Suprapubic skin (tissue), 4 donors: Measurements from ENCODE around the gene CAVIN3. TPM values are rescaled to one million over a fixed set of nuclear protein-coding genes. Genes with fewer than 3 reads are reported as not detected.

Experiments
- DNase-seq, 2 donors: peaks; one replicate each; pipeline ENCODE4 v3.0.0-alpha.2; 2019; ENCODE audit warnings: low spot score in 2 of 2
- H3K27ac ChIP-seq: fragments of 200-600 bp; sonication (generic); one replicate; pipeline ENCODE4 v1.5.1; 2019
- H3K27me3 ChIP-seq: fragments of 200-600 bp; sonication (generic); one replicate; pipeline ENCODE4 v1.5.1; 2019
- H3K36me3 ChIP-seq: fragments of 200-600 bp; sonication (generic); one replicate; pipeline ENCODE4 v1.5.1; 2019
- H3K4me1 ChIP-seq: fragments of 200-600 bp; sonication (generic); one replicate; pipeline ENCODE4 v1.5.1; 2019
- H3K4me3 ChIP-seq: fragments of 200-600 bp; sonication (generic); one replicate; pipeline ENCODE4 v1.5.1; 2019; ENCODE audit warnings: mild to moderate bottlenecking
- H3K9me3 ChIP-seq: fragments of 200-600 bp; sonication (generic); one replicate; pipeline ENCODE4 v1.5.1; 2019
- EP300 ChIP-seq: sonication (generic); formaldehyde crosslinking; IDR thresholded peaks from one replicate; pipeline ENCODE4 v1.6.1; 2017; ENCODE audit warnings: antibody characterized with exemption
- POLR2A ChIP-seq, 2 donors: fragments of 450-650 bp; IDR thresholded peaks; one replicate each; pipeline ENCODE4 v1.6.1; 2017; ENCODE audit warnings: antibody characterized with exemption in 2 of 2, mild to moderate bottlenecking in 2 of 2, moderate library complexity in 2 of 2
- POLR2AphosphoS5 ChIP-seq, 3 donors: sonication (generic); formaldehyde crosslinking; IDR thresholded peaks; one replicate each; pipeline ENCODE4 v1.6.1; 2017; ENCODE audit warnings: antibody characterized with exemption in 3 of 3
- WGBS: methylation state at CpG from one replicate; pipeline ENCODE4 v1.1.5; 2018; 5-methylcytosine and 5-hydroxymethylcytosine counted together
- total RNA-seq, 4 donors: library from RNA; depleted of rRNA; stranded (reverse); fragments of >200 nt; gene quantifications; one replicate each; pipeline ENCODE4 v1.1.0, GENCODE V29; 2016
- TF ChIP-seq, protein P1 (sequence below), 2 donors: fragments of 200-600 bp in 1 of 2; fragments of 450-650 bp in 1 of 2; sonication (generic) in 1 of 2; IDR thresholded peaks; one replicate each; pipeline ENCODE4 v1.5.1; 2016 to 2019; ENCODE audit warnings: antibody characterized with exemption in 2 of 2, mild to moderate bottlenecking in 1 of 2, moderate library complexity in 1 of 2

Gene CAVIN3
- total RNA-seq, 4 donors from 2014 or later, result 28.1 to 51.6 (median 36.7) TPM

DNA sequence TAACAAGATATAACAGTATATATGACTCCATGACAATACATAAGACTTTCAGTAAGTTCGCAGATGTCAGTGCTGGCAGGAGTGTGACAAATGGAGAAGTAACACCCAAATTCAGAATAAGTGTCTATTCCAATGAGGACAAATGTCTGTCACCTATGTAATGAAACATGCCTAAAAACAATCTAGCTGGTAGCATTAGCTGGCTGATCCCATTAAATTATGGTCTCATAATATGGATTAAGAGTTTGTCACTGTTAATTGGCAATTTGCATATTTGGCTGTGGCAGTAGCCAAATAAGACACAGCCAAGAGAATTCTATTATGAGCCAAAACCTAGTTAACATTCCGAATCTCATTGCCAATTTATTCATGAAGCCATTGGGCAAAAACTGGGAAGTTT, 30.2 kb upstream of the CAVIN3 start:
- no peak for TF ChIP-seq POLR2AphosphoS5 (IDR thresholded peaks at IDR 0.05)
- TF ChIP-seq EP300, result no peak
- WGBS, result 50% methylated on average over 2 of the region's 2 CpGs
- no peaks in the 10 kb centered on the region for H3K27me3 ChIP-seq
- H3K36me3 ChIP-seq, result no peaks in the 10 kb centered on the region
- H3K4me1 ChIP-seq, result no peaks in the 10 kb centered on the region
- DNase-seq, result no peak
- H3K4me3 ChIP-seq, result no peak overlapping the region
- no peaks in the 10 kb centered on the region for H3K9me3 ChIP-seq
- H3K27ac ChIP-seq, result no peak overlapping the region

DNA sequence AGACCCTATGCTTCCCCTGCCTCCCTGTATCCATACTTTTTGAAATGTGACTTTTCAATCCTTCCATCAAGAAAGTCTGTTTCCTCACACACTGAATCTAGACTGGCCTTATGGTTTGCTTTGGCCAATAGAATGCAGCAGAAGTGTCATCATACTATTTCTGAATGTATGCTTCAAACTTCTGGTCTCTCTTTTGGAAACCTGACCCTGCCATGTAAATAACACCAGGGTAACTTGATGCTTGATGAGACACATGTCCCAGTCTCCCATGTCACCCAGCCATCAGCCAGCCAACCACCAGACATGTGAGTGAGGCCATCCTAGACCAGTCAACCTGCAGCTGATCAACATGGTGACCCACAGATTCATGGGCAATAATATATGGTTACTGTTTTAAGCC, 29.7 kb upstream of the CAVIN3 start:
- Histone ChIP-seq H3K27ac (no peak overlapping the region), H3K27me3 (no peaks in the 10 kb centered on the region), H3K4me3 (no peak overlapping the region)

DNA sequence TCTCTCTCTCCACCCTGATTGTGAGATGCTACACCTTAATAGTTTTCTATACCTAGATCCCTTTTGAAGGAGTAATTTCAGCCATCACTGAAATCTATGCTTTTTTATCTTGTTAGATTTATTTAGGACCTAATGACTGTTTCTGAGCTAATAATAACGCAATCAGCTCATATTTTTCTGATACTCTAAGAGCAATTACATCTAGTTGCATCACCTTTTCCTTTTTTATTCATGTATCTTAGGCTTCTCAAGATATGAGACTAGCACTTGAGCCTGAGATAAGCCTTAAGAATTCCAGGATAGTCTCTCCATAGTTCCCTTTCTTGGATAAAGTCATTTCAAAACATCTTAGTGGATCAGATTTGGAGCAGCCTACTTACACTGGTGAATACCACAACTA, 25.1 kb upstream of the CAVIN3 start:
- TF ChIP-seq, protein P1, sequence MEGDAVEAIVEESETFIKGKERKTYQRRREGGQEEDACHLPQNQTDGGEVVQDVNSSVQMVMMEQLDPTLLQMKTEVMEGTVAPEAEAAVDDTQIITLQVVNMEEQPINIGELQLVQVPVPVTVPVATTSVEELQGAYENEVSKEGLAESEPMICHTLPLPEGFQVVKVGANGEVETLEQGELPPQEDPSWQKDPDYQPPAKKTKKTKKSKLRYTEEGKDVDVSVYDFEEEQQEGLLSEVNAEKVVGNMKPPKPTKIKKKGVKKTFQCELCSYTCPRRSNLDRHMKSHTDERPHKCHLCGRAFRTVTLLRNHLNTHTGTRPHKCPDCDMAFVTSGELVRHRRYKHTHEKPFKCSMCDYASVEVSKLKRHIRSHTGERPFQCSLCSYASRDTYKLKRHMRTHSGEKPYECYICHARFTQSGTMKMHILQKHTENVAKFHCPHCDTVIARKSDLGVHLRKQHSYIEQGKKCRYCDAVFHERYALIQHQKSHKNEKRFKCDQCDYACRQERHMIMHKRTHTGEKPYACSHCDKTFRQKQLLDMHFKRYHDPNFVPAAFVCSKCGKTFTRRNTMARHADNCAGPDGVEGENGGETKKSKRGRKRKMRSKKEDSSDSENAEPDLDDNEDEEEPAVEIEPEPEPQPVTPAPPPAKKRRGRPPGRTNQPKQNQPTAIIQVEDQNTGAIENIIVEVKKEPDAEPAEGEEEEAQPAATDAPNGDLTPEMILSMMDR (IDR thresholded peaks at IDR 0.05), result no peak
- TF ChIP-seq EP300 (no peak), POLR2A (IDR thresholded peaks at IDR 0.05) (no peak), POLR2AphosphoS5 (IDR thresholded peaks at IDR 0.05) (no peak)
- H3K9me3 ChIP-seq, result no peaks in the 10 kb centered on the region
- no peak overlapping the region for H3K4me3 ChIP-seq
- no peaks in the 10 kb centered on the region for H3K36me3 ChIP-seq
- no peak overlapping the region for H3K27ac ChIP-seq
- H3K27me3 ChIP-seq, result no peaks in the 10 kb centered on the region
- no peaks in the 10 kb centered on the region for H3K4me1 ChIP-seq
- no peak for DNase-seq
- WGBS, result 91% methylated on average over 1 of the region's 1 CpG

More for the DNA sequence above, 29.7 kb upstream of the CAVIN3 start:
- TF ChIP-seq EP300, result no peak
- TF ChIP-seq POLR2A (IDR thresholded peaks at IDR 0.05), result no peak
- TF ChIP-seq POLR2AphosphoS5 (IDR thresholded peaks at IDR 0.05), result no peak
- TF ChIP-seq, protein P1 (IDR thresholded peaks at IDR 0.05), result no peak
- Histone ChIP-seq H3K36me3 (no peaks in the 10 kb centered on the region), H3K9me3 (no peaks in the 10 kb centered on the region), H3K4me1 (no peaks in the 10 kb centered on the region)
- no peak for DNase-seq

DNA sequence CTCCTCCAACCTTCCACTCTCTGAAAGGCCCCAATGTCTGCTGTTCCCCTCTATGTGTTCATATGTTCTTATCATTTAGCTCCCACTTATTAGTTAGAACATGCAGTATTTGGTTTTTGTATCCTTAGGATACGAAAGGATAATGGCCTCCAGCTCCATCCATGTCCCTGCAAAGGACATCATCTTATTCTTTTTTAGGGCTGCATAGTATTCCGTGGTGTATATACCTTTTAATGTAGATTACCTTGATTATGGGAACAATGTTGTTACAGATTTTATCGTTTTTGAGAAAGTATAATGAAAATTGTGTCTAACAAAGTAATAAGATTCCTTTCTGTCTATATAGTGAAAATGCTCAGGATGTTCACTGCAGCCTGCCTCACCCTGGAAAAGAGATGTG, 16.0 kb upstream of the CAVIN3 start:
- Histone ChIP-seq H3K4me3 (no peak overlapping the region), H3K4me1 (no peaks in the 10 kb centered on the region), H3K27me3 (no peaks in the 10 kb centered on the region), H3K27ac (no peak overlapping the region), H3K36me3 (no peaks in the 10 kb centered on the region), H3K9me3 (no peaks in the 10 kb centered on the region)
- no peak for TF ChIP-seq POLR2A (IDR thresholded peaks at IDR 0.05)
- TF ChIP-seq EP300, result no peak
- no peak for TF ChIP-seq POLR2AphosphoS5 (IDR thresholded peaks at IDR 0.05)
- TF ChIP-seq, protein P1 (IDR thresholded peaks at IDR 0.05), result no peak
- DNase-seq, result no peak
- WGBS, result 91% methylated on average over 3 of the region's 3 CpGs

DNA sequence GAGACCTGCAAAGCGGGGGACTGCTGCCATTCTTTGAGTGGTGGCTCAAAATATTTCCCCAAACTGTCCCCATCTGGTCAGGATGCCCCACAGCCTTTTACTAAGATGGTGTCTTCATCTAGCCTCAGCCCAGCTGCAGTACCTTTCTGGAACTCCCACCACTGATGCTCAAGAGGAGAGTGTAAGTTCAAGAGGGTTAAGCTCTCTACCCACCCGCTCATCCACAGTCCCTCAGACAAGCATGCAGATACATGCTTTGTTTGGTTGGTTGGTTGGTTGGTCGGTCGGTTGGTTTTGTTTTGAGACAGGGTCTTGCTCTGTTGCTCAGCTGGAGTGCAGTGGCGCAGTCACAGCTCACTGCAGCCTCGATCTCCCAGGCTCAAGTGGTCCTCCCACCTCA, 14.5 kb upstream of the CAVIN3 start:
- no peak overlapping the region for H3K27ac ChIP-seq
- H3K4me3 ChIP-seq, result no peak overlapping the region
- TF ChIP-seq EP300, result no peak
- no peaks in the 10 kb centered on the region for H3K9me3 ChIP-seq
- 98% methylated on average over 6 of the region's 6 CpGs for WGBS
- DNase-seq, result no peak
- no peaks in the 10 kb centered on the region for H3K36me3 ChIP-seq
- no peaks in the 10 kb centered on the region for H3K27me3 ChIP-seq
- H3K4me1 ChIP-seq, result no peaks in the 10 kb centered on the region

DNA sequence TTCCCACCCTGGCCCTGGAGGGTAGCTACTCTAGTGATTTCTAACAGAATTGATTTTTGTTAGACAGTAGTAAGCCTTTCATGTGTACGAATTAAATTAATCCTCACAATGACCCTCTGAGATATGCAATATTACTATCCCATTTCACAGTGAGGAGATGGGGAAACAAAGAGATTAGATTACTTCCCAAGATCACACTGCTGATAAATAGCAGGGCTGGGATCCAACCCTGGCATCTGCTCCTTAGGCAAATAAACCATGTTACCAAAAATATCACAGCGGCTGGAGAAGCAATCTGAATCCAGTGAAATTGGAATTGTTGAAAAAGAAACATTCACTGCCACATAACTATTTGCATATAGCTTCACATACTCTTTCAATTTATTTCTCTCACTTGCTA, 12.8 kb upstream of the CAVIN3 start:
- TF ChIP-seq EP300 (no peak), POLR2AphosphoS5 (IDR thresholded peaks at IDR 0.05) (no peak), POLR2A (IDR thresholded peaks at IDR 0.05) (no peak)
- TF ChIP-seq, protein P1 (IDR thresholded peaks at IDR 0.05), result no peak

More for the DNA sequence above, 12.8 kb upstream of the CAVIN3 start:
- no peaks in the 10 kb centered on the region for H3K36me3 ChIP-seq
- no peak overlapping the region for H3K27ac ChIP-seq
- H3K4me1 ChIP-seq, result no peaks in the 10 kb centered on the region
- no peaks in the 10 kb centered on the region for H3K9me3 ChIP-seq
- no peak for DNase-seq
- no peaks in the 10 kb centered on the region for H3K27me3 ChIP-seq
- 24% methylated on average over 2 of the region's 2 CpGs for WGBS
- H3K4me3 ChIP-seq, result no peak overlapping the region
